ENCODE results near the gene SND1. TPM values are rescaled to one million over a fixed set of nuclear protein-coding genes. Genes with fewer than 3 reads are reported as not detected.

SND1 gene
- total and polyA plus RNA-seq, 2 of the 4 experiments (the other 2 are of a cell fraction) = 154 to 294 TPM

DNA sequence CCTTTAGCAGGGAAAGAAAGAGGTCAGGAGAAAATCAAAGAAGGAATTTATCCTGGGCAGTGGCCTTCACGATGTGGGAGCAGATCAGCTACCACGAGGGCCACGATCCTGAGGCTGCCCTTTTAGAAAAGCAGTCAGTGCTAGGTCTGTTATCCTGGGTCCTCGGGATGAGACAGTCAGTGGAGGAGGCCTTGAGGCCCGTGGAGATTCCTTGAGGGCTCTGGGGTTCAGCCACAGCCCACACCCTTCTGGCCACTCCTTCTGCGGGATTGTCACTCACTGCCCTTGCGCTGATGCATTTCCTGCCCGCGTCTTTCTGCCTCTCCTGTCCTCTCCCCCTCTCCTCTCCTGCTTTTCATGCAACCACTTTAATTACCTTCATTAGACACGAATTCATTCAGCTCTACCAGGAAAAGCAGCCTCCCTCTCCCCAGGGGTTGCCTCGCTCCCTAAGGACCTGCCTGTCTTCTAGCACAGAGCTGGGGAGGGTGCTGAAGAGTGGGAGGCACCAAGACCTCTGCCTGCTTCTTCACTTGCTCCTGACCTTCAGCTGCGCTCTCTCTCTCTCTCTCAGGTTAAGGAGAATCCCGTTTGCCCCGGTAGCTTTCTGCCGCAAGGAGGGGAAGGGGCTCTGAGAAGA is 421.8 kb downstream of the SND1 start:
- H3K14ac ChIP-seq (replicated peaks; ENCODE audit: low read depth, low read length) = no peak overlapping the region
- no peak overlapping the region for H2BK15ac ChIP-seq (ENCODE audit: low read depth, low read length)
- H4K91ac ChIP-seq (ENCODE audit: insufficient read depth, low read depth, low read length) = no peak overlapping the region
- H3K4ac ChIP-seq (ENCODE audit: low read depth, low read length) = no peak overlapping the region
- H3K27me3 ChIP-seq (ENCODE audit: control insufficient read depth, insufficient read depth, low read length) = no peaks in the 10 kb centered on the region
- in situ Hi-C loops (cut with MboI; ENCODE audit: low sequenced_read_pairs) (loop anchor here (25.0 kb wide), 1 partner anchor 361 kb away; no protein-coding TSS in a partner anchor), dilution Hi-C loops (cut with HindIII; ENCODE audit: low sequenced_read_pairs, unreplicated experiment) (no loop called here), intact Hi-C loops (cut with micrococcal nuclease) (no loop called here)
- no peak overlapping the region for H3K9ac ChIP-seq (ENCODE audit: low read depth, low read length)
- ATAC-seq (ENCODE audit: low read depth) (no peak), DNase-seq (no peak)
- H4K20me1 ChIP-seq (ENCODE audit: insufficient read depth, low read length) = peaks cover 19% of the 10 kb centered on the region
- H4K8ac ChIP-seq (ENCODE audit: low read depth in 2 of 2, low read length in 2 of 2) = no peak overlapping the region
- BruUV-seq (replicated peaks) = no TSS peak
- TF ChIP-seq BHLHE40 (IDR thresholded peaks at IDR 0.05; ENCODE audit: low read depth, low read length) = no peak
- TF ChIP-seq RCOR1 (IDR thresholded peaks at IDR 0.05; ENCODE audit: insufficient replicate concordance, low read length) = no peak
- TF ChIP-seq SMC3 (IDR thresholded peaks at IDR 0.05; ENCODE audit: low read depth, low read length) = no peak
- TF ChIP-seq, protein P1, sequence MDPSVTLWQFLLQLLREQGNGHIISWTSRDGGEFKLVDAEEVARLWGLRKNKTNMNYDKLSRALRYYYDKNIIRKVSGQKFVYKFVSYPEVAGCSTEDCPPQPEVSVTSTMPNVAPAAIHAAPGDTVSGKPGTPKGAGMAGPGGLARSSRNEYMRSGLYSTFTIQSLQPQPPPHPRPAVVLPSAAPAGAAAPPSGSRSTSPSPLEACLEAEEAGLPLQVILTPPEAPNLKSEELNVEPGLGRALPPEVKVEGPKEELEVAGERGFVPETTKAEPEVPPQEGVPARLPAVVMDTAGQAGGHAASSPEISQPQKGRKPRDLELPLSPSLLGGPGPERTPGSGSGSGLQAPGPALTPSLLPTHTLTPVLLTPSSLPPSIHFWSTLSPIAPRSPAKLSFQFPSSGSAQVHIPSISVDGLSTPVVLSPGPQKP (IDR thresholded peaks at IDR 0.05; ENCODE audit: borderline replicate concordance, low read depth, low read length) = no peak
- TF ChIP-seq RFX5 (IDR thresholded peaks at IDR 0.05; ENCODE audit: low read depth, low read length) = no peak
- no peak for TF ChIP-seq MAFK (IDR thresholded peaks at IDR 0.05; ENCODE audit: low read depth, low read length)
- TF ChIP-seq CHD1 (IDR thresholded peaks at IDR 0.05; ENCODE audit: low read depth, low read length) = no peak
- H2AFZ ChIP-seq (replicated peaks; ENCODE audit: low read length, poor library complexity) = no peak overlapping the region
- H3K9me1 ChIP-seq (ENCODE audit: insufficient read depth, low read length) = peaks cover 30% of the 10 kb centered on the region
- no peak overlapping the region for H2BK5ac ChIP-seq (ENCODE audit: low read depth, low read length, poor library complexity, severe bottlenecking)
- CTCF ChIA-PET = no interaction called here
- H3K79me1 ChIP-seq (ENCODE audit: low read depth in 1 of 2, low read length in 2 of 2) = peaks cover 6 to 37% of the 10 kb centered on the region in 2 experiments; a peak in 3 of 4 replicates
- H3K4me3 ChIP-seq (ENCODE audit: insufficient read depth, low read depth, low read length) = no peak overlapping the region
- no peak overlapping the region for H3K4me2 ChIP-seq (ENCODE audit: low read depth, low read length)
- 87% methylated on average over 3 of the region's 15 CpGs; no CpG with 5 or more reads in 1 of the 2 experiments for WGBS, 2 experiments (ENCODE audit: extremely low coverage in 2 of 2, insufficient read length in 1 of 2)
- no peaks in the 10 kb centered on the region for H3K9me3 ChIP-seq (ENCODE audit: control insufficient read depth, insufficient read depth, low read length)
- POLR2A ChIA-PET (ENCODE audit: unreplicated experiment) = no interaction called here
- no peak overlapping the region for H3K56ac ChIP-seq (ENCODE audit: extremely low read depth, insufficient read depth, low read length)
- H2BK20ac ChIP-seq (ENCODE audit: low read depth, low read length) = no peak overlapping the region
- no peak overlapping the region for H2AK9ac ChIP-seq (replicated peaks; ENCODE audit: low read depth, low read length, poor library complexity)
- H3K18ac ChIP-seq (ENCODE audit: low read depth, low read length) = no peak overlapping the region
- H4K5ac ChIP-seq (ENCODE audit: low read depth, low read length) = no peak overlapping the region
- no peak overlapping the region for H2AK5ac ChIP-seq (ENCODE audit: low read depth, low read length)
- H3K36me3 ChIP-seq (ENCODE audit: control insufficient read depth, insufficient read depth, low read length) = peaks cover 36% of the 10 kb centered on the region
- no peak overlapping the region for H3K27ac ChIP-seq (ENCODE audit: insufficient read depth, low read length)
- H2BK120ac ChIP-seq (ENCODE audit: low read depth, low read length) = no peak overlapping the region
- peaks cover 7% of the 10 kb centered on the region; the same call in 1 of the 2 replicates for H3K4me1 ChIP-seq (ENCODE audit: control insufficient read depth, insufficient read depth, low read length)
- no peak overlapping the region for H3K23ac ChIP-seq (ENCODE audit: low read depth, low read length)
